Fibroblast of pulmonary artery (primary cell): Measurements from ENCODE around the gene EML4.
A peak's percentile ranks its signal among the peaks of the same experiment; 100 is the strongest.

ENCODE experiments used
- DNase-seq: peaks from one replicate; pipeline ENCODE4 v3.0.0-alpha.2; 2010; ENCODE audit warnings: low read depth
- H3K4me3 ChIP-seq: replicated peaks from 2 replicates; pipeline ENCODE4 v1.5.1; 2011; ENCODE audit warnings: low read depth, mild to moderate bottlenecking, control low read depth, low read length, moderate library complexity
- TF ChIP-seq, protein P1 (sequence below): IDR thresholded peaks from 2 replicates; pipeline ENCODE4 v1.5.1; 2011; ENCODE audit warnings: mild to moderate bottlenecking, control low read depth, low read length, inconsistent platforms; ENCODE audit errors: missing control alignments

EML4 gene

DNA sequence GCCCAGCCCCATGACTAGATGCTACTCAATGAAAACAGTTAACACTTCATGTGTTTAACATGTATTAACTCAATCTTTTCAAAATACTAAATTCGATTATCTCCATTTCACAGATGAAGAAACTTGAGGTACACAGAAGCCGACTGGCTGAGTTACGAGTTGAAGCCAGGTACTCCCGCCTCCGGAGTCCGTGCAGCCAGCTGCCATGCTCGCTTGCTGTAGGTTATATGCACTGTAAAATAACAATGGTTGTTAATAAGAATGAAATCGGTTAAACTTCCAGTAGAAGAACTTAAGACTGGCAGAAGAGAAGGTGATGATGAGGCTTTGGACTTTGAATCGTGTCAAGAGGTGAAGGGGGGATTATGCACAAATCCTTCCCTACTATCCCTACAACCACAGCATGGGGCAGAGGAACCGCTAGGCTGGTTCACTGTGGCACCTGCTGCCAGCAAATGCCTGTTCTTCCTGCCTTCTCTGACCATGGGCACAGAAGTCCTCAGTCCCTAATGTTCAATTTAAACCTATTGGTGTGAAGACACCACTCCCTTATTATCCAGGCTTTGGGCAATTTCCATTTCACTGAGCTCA is 166.5 kb downstream of the EML4 start:
- DNase-seq = no peak
- TF ChIP-seq, protein P1, sequence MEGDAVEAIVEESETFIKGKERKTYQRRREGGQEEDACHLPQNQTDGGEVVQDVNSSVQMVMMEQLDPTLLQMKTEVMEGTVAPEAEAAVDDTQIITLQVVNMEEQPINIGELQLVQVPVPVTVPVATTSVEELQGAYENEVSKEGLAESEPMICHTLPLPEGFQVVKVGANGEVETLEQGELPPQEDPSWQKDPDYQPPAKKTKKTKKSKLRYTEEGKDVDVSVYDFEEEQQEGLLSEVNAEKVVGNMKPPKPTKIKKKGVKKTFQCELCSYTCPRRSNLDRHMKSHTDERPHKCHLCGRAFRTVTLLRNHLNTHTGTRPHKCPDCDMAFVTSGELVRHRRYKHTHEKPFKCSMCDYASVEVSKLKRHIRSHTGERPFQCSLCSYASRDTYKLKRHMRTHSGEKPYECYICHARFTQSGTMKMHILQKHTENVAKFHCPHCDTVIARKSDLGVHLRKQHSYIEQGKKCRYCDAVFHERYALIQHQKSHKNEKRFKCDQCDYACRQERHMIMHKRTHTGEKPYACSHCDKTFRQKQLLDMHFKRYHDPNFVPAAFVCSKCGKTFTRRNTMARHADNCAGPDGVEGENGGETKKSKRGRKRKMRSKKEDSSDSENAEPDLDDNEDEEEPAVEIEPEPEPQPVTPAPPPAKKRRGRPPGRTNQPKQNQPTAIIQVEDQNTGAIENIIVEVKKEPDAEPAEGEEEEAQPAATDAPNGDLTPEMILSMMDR = no peak
- no peak overlapping the region for H3K4me3 ChIP-seq

DNA sequence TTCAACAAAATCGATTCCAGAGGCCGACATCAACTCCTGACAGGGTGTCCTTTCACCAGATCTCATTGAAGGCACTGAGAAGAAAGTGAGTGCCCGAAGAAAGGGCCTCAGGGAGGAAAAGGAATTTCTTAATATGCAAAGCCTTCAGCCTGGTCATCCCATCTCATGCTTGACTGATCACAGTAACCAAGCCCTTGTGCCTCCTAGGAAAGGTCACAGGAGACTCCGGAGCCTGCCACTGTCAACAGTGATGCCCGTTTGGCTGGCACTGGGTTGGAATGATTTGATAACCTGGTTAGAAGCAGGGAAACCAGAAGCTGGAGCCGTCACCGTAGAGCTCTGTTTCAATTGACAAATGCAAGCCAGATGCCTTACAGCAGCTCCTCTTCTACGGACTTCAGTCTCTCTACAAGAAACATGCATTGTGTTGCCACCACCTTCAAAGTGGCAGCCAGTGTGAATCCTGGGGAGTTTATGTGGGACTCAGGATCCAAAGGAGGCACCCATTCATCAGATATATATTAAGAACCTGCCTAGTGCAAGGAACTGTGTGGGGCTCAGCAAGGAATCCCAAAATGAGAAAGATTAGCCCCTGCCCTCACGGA is 167.3 kb downstream of the EML4 start:
- TF ChIP-seq, protein P1 = no peak
- H3K4me3 ChIP-seq = no peak overlapping the region
- no peak for DNase-seq

DNA sequence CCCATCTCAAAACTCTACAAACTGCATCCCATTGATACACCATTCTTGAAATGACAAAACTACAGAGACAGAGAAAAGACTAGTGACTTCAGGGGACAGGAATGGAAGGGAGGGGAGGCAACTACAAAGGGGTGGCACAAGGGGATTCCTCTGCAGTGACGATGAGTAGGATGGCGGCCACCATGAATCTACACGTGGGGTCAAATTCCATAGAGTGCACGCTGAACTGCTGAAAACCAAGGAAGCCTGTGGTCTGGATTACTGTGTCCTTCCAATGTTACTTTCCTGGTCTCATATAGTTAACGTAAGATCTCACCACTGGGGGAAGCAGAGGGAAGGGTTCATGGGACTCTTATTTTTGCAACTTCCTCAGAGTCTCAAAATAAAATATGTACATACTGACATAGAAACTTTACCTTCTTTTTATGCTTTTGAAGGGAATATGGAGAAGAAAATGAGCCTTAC is 168.2 kb downstream of the EML4 start:
- no peak for DNase-seq
- H3K4me3 ChIP-seq = no peak overlapping the region
- TF ChIP-seq, protein P1 = peak; percentile 19

DNA sequence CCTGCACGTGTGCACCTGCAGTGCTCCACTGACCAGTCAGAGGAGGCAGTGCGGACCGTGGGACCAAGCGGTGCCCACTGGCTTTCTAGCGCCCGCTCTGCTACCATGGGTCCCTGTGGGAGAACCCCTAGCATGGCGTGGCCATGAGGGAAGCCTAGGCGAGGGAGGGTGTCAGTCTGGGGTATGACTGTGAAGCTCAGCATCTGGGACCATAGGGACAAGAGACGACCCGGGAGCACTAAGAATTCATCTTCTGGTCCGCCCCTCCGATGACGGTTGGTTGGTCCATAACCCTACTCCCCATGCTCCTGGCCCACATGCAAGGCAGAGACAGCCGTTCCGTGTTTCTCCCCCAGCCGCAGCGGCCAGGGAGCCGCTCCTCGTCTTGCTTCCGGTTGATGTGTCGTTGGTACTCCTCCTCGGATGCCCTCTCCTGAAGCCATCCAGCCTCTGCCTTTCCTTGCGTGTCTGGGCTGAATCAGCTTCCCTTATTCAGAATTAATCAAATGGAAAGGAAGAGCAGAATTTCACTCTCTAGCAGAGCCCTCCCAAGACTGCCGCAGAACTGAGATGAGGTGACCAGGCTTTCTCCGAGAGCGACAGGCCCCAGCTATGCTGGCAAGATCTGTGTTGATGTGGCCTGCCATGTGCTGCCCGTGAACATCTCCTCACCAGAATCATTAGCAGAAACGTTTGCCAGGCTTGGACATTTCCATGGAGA is 168.9 kb downstream of the EML4 start:
- TF ChIP-seq, protein P1 = no peak
- no peak for DNase-seq
- H3K4me3 ChIP-seq = no peak overlapping the region

DNA sequence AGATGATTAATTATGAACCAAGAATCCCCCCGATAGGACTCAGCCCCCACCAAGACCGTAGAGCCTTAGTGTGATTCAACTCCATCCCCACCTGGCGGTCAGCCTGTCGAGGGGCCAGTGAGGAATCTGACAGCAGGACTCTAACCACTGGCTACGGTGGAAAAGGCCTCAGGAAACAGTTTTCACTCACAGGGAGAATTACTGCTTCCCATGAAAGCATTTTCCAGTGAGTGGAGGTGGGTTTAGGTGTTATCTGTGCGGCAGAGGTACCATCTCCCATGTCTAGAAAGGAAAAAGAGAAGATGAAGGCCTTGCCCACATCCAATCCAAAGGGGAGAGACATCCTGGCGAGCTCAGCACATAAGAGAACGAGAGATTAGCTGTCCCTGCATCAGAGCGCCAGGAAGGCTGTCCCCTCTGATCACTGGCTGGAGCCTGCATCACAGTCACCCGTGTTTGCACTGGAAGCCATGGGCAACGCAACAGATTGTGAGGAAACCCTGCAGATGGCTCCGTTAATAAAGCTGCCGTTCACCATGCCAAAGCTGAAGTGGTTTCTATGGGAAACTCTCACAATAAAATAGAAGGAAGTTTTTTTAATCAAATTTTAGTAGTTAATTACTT is 169.5 kb downstream of the EML4 start:
- TF ChIP-seq, protein P1 = no peak
- no peak overlapping the region for H3K4me3 ChIP-seq
- no peak for DNase-seq

DNA sequence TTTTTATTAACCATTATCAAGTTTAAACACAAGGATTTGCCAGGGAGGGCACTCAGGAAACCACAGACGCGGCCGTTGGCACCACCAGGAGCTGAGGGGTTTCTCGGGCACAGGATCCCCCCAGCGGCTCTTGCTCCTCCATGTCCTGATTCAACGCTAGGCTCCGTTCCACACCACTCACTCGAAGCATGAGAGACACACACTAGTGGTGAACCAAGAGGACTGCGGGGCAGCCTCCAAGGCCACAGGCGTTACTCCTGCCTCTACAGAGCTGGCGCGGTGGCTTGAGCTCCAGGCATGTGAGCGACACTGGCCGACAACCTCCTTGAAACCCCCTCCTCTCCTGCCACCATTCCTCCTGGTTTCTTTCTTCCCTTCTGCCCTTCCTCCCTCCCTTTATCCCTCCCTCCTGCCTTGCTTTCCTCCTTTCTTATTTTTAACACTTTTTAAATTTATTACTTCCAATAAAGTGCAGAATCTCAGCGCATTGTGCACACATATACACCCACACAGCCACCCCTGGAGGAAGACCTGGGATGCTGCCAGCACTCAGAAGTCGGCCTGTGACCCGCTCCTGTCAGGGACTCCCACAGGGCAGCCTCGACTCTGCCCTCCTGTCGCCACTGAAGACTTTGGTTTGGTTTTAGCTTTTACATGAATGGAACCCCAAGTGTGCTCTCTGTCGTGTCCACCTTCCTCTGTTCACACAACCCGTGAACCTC is 170.2 kb downstream of the EML4 start:
- TF ChIP-seq, protein P1 = no peak
- no peak for DNase-seq
- no peak overlapping the region for H3K4me3 ChIP-seq
